OCI-LY7 (cell line): ENCODE measurements around the gene STK4.

Experiments
- EZH2phosphoT487 ChIP-seq: fragments of 200-600 bp; sonication (generic); IDR thresholded peaks from 2 replicates; pipeline ENCODE4 v1.6.1; 2018; ENCODE audit warnings: low read depth, borderline replicate concordance, mild to moderate bottlenecking, mixed run types, antibody characterized with exemption, low read length, moderate library complexity, mixed read lengths
- TF ChIP-seq, protein P1 (sequence below): fragments of 200-600 bp; sonication (generic); conservative IDR thresholded peaks from 2 replicates; pipeline ENCODE4 v1.5.1; 2014; ENCODE audit warnings: mild to moderate bottlenecking, antibody characterized with exemption, low read length, moderate library complexity, mixed read lengths

DNA sequence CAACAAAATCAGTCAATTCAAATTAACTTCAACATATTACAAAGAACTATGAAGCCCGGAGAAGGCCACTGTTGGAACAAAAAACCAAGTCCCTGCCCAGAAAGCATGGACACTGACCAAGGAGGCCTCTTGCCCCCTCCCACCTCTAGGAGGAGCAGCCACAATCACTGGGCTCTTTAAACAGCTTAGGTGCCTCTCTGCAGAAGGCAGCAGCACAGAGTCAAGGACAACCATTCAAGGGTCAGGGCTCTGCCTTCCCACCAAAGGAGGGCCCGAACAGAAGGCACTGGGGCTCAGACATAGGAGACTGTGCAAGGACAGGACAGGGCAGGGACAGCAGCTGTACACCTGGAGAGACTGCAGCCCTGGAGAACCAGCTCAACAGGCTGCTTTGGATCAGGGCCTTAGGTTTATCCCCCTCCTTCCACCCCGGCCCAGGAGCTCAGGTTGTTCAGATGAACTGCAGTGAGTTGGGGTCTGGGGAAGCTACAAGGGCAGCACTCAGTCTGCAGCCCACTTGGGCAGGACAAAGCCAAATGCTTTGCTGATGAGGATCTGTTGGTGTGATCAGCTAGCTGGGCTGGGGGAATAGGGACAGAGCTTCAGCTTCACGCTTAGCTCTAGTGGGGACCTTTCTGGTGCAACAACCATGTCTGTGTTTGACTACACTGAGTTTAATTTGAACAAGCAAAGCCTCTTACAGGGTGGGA, 23.9 kb upstream of the STK4 start:
- TF ChIP-seq, protein P1, sequence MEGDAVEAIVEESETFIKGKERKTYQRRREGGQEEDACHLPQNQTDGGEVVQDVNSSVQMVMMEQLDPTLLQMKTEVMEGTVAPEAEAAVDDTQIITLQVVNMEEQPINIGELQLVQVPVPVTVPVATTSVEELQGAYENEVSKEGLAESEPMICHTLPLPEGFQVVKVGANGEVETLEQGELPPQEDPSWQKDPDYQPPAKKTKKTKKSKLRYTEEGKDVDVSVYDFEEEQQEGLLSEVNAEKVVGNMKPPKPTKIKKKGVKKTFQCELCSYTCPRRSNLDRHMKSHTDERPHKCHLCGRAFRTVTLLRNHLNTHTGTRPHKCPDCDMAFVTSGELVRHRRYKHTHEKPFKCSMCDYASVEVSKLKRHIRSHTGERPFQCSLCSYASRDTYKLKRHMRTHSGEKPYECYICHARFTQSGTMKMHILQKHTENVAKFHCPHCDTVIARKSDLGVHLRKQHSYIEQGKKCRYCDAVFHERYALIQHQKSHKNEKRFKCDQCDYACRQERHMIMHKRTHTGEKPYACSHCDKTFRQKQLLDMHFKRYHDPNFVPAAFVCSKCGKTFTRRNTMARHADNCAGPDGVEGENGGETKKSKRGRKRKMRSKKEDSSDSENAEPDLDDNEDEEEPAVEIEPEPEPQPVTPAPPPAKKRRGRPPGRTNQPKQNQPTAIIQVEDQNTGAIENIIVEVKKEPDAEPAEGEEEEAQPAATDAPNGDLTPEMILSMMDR, result no peak
- TF ChIP-seq EZH2phosphoT487, result no peak
